Mesothelial cell of epicardium (in vitro differentiated cells): ENCODE data around the gene KATNAL1. TPM values are rescaled to one million over a fixed set of nuclear protein-coding genes. Genes with fewer than 3 reads are reported as not detected.

ENCODE experiments used
- DNase-seq, 2 experiments: peaks; one replicate each; pipeline ENCODE4 v3.0.0; 2021; ENCODE audit warnings: low spot score in 2 of 2; ENCODE audit not compliant: unreplicated experiment in 2 of 2
- H3K27ac Mint-ChIP-seq: 2 replicates; pipeline ENCODE4 v1.8.0; 2021; ENCODE audit warnings: mixed read lengths
- H3K27me3 Mint-ChIP-seq: 2 replicates; pipeline ENCODE4 v1.8.0; 2021; ENCODE audit warnings: low read depth, mixed read lengths
- H3K36me3 Mint-ChIP-seq: 2 replicates; pipeline ENCODE4 v1.8.0; 2021; ENCODE audit warnings: mixed read lengths
- H3K4me1 Mint-ChIP-seq: 2 replicates; pipeline ENCODE4 v1.8.0; 2021; ENCODE audit warnings: mixed read lengths
- H3K4me3 Mint-ChIP-seq: 2 replicates; pipeline ENCODE4 v1.8.0; 2021; ENCODE audit warnings: mild to moderate bottlenecking, moderate library complexity, mixed read lengths
- H3K9me3 Mint-ChIP-seq: 2 replicates; pipeline ENCODE4 v1.8.0; 2021; ENCODE audit warnings: mixed read lengths
- CTCF ChIP-seq: fragments of 200-600 bp; sonication (generic); IDR thresholded peaks from one replicate; pipeline ENCODE4 v1.5.0; 2021; ENCODE audit warnings: antibody characterized with exemption; ENCODE audit not compliant: unreplicated experiment
- total RNA-seq: library from RNA; stranded (reverse); gene quantifications from 3 replicates; pipeline ENCODE4 v1.2.1, GENCODE V29; 2021

KATNAL1 gene
- total RNA-seq, 1 donor from 2014 or later, result 26.8 TPM

DNA sequence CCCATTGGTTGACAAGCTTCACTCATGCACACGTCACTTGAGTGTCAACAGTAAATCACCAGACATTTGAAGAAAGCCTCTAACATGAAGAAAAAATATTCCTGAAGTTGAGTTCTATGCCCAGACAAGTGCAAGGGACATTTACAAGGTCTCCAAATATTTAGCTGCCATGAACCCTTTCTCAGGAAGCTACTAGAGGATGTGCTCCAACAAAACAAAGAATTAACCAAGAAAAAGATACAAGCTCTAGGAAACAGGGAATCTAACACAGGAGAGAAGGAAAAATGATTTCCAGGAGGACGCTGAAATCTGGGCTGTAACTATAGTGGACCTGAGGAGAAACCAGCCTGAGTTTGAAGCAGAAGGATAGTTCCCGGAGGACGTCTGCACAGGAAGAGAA lies 45.7 kb upstream of the KATNAL1 start:
- H3K27ac Mint-ChIP-seq, result no peak overlapping the region
- peaks cover 19% of the 10 kb centered on the region for H3K9me3 Mint-ChIP-seq
- H3K27me3 Mint-ChIP-seq, result no peaks in the 10 kb centered on the region
- H3K4me3 Mint-ChIP-seq, result no peak overlapping the region
- H3K36me3 Mint-ChIP-seq, result peaks cover 10% of the 10 kb centered on the region
- DNase-seq, result no peak
- TF ChIP-seq CTCF, result no peak
- peaks cover 14% of the 10 kb centered on the region for H3K4me1 Mint-ChIP-seq

DNA sequence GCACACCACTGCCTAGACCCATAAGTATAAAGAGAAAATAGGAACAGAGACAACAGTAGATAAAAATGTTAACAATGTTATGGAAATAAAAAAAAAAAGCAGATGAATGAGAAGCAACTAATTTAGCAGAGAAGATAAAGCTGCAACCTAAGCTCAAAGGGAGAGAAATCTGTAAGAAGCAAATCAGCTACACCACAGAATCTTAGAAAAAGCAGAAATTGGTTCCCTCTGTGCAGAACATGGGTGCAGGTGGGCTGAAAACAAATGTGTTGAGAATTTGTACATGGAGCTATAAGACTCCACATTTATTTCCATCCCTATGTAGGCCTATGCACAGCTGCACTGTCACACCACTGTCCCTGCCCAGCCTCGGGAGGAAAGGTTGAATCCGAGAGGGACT lies 44.8 kb upstream of the KATNAL1 start:
- peaks cover 19% of the 10 kb centered on the region for H3K9me3 Mint-ChIP-seq
- no peak for TF ChIP-seq CTCF
- peaks cover 10% of the 10 kb centered on the region for H3K36me3 Mint-ChIP-seq
- H3K27ac Mint-ChIP-seq, result no peak overlapping the region
- H3K4me1 Mint-ChIP-seq, result peaks cover 14% of the 10 kb centered on the region
- no peak overlapping the region for H3K4me3 Mint-ChIP-seq
- no peak for DNase-seq
- no peaks in the 10 kb centered on the region for H3K27me3 Mint-ChIP-seq

- peaks cover under 1% of the 10 kb centered on the region for H3K9me3 Mint-ChIP-seq
Measured at GRCh38 chr13:30346789-30347167, 39.4 kb upstream of the KATNAL1 start.

DNA sequence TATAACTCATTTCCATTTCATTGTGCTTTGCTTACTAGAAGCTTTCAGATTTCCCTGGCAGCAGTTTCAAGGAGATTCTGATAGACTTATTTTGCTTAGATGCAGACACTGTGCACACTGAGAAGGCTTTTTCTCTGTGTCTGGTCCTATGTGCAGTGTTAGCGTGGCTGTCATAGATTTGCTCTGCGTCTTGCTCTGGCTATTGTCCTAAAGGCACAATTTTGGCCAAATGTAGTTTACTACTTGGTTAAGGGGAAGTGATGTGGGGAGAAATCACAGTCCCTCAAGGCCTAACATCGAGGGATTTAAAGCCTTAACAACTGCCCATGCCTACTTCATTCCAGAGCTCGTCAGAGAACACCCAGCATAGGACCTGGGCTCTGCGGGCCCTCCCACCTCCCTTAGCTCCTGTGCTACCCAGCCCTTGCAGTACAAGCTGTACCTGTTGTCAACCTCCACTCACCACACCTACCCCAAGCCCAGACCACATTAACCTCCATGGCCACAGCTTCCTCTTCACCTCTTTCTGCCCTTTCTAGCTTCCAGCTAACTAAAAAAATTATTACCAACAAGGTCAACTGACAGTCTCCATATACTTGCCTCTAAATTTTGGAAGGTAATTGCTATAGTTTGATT lies 38.9 kb upstream of the KATNAL1 start:
- no peaks in the 10 kb centered on the region for H3K36me3 Mint-ChIP-seq
- no peak for DNase-seq
- no peaks in the 10 kb centered on the region for H3K27me3 Mint-ChIP-seq
- TF ChIP-seq CTCF, result no peak
- no peaks in the 10 kb centered on the region for H3K9me3 Mint-ChIP-seq
- no peak overlapping the region for H3K27ac Mint-ChIP-seq
- H3K4me3 Mint-ChIP-seq, result no peak overlapping the region
- H3K4me1 Mint-ChIP-seq, result peaks cover 17% of the 10 kb centered on the region

More at GRCh38 chr13:30346789-30347167, 39.4 kb upstream of the KATNAL1 start:
- Mint-ChIP-seq H3K4me1 (peaks cover 13% of the 10 kb centered on the region), H3K27ac (no peak overlapping the region), H3K27me3 (no peaks in the 10 kb centered on the region), H3K36me3 (no peaks in the 10 kb centered on the region), H3K4me3 (no peak overlapping the region)
- DNase-seq, result no peak
- no peak for TF ChIP-seq CTCF

GRCh38 chr13:30345426-30346100 lies 38.2 kb upstream of the KATNAL1 start:
- H3K27me3 Mint-ChIP-seq, result no peaks in the 10 kb centered on the region
- no peak for TF ChIP-seq CTCF

More at GRCh38 chr13:30345426-30346100, 38.2 kb upstream of the KATNAL1 start:
- Mint-ChIP-seq H3K27ac (no peak overlapping the region), H3K4me1 (peaks cover 24% of the 10 kb centered on the region), H3K9me3 (no peaks in the 10 kb centered on the region), H3K36me3 (no peaks in the 10 kb centered on the region), H3K4me3 (no peak overlapping the region)
- no peak for DNase-seq
